Neural cell (in vitro differentiated cells): ENCODE data around the gene RAD51B. TPM values are rescaled to one million over a fixed set of nuclear protein-coding genes. Genes with fewer than 3 reads are reported as not detected.

Source experiments
- H2AFZ ChIP-seq: fragments of 200-600, 300-800 bp; sonication (generic), shearing (Covaris generic); 2 replicates; pipeline ENCODE4 v1.6.0; 2014; ENCODE audit warnings: low read depth, mild to moderate bottlenecking, antibody characterized with exemption, low read length, moderate library complexity
- H3F3A ChIP-seq: fragments of 200-600 bp; shearing (Covaris generic); 2 replicates; pipeline ENCODE4 v1.6.1; 2016; ENCODE audit warnings: mild to moderate bottlenecking, moderate library complexity, mixed read lengths, antibody characterized with exemption, low read length; ENCODE audit not compliant: insufficient read depth, poor library complexity, severe bottlenecking
- H3K27ac ChIP-seq: fragments of 200-600, 300-800 bp; sonication (generic), shearing (Covaris generic); 2 replicates; pipeline ENCODE4 v1.5.1; 2014; ENCODE audit warnings: mild to moderate bottlenecking, low read length, moderate library complexity
- H3K27me3 ChIP-seq: fragments of 300-800, 200-600 bp; sonication (generic), shearing (Covaris generic); 2 replicates; pipeline ENCODE4 v1.6.0; 2014; ENCODE audit warnings: mild to moderate bottlenecking, low read depth, low read length, moderate library complexity; ENCODE audit not compliant: insufficient read depth
- H3K36me3 ChIP-seq: fragments of 300-800, 200-600 bp; sonication (generic), shearing (Covaris generic); 2 replicates; pipeline ENCODE4 v1.5.1; 2014; ENCODE audit warnings: mild to moderate bottlenecking, antibody characterized with exemption, low read length, moderate library complexity; ENCODE audit not compliant: insufficient read depth
- H3K4me2 ChIP-seq: fragments of 300-800, 200-600 bp; sonication (generic), shearing (Covaris generic); 2 replicates; pipeline ENCODE4 v1.6.0; 2014; ENCODE audit warnings: mild to moderate bottlenecking, low read length
- H3K4me3 ChIP-seq: fragments of 300-800, 200-600 bp; sonication (generic), shearing (Covaris generic); 2 replicates; pipeline ENCODE4 v1.5.1; 2014; ENCODE audit warnings: mild to moderate bottlenecking, low read length, moderate library complexity
- H3K79me2 ChIP-seq: fragments of 200-600 bp; shearing (Covaris generic); replicated peaks from 2 replicates; pipeline ENCODE4 v1.6.0; 2014; ENCODE audit warnings: mild to moderate bottlenecking, low read length, moderate library complexity; ENCODE audit not compliant: insufficient read depth
- H3K9ac ChIP-seq: fragments of 300-800, 200-600 bp; sonication (generic), shearing (Covaris generic); 2 replicates; pipeline ENCODE4 v1.6.1; 2016; ENCODE audit warnings: mild to moderate bottlenecking, low read length, mixed read lengths
- H3K9me2 ChIP-seq: fragments of 200-600 bp; shearing (Covaris generic); 2 replicates; pipeline ENCODE4 v1.6.1; 2016; ENCODE audit warnings: mild to moderate bottlenecking, low read length, mixed read lengths; ENCODE audit not compliant: insufficient read depth
- H3K9me3 ChIP-seq: fragments of 200-600, 300-800 bp; sonication (generic), shearing (Covaris generic); 2 replicates; pipeline ENCODE4 v1.6.1; 2016; ENCODE audit warnings: mild to moderate bottlenecking, mixed run types, low read length, moderate library complexity, mixed read lengths
- H4K20me1 ChIP-seq: fragments of 200-600 bp; shearing (Covaris generic); 2 replicates; pipeline ENCODE4 v1.6.1; 2016; ENCODE audit warnings: mild to moderate bottlenecking, mixed run types; ENCODE audit not compliant: insufficient read depth
- EP300 ChIP-seq: fragments of 450-650 bp; conservative IDR thresholded peaks from 2 replicates; pipeline ENCODE4 v1.6.1; 2014; ENCODE audit warnings: antibody characterized with exemption, mild to moderate bottlenecking, moderate library complexity; ENCODE audit not compliant: poor library complexity, severe bottlenecking
- EZH2 ChIP-seq: fragments of 200-600, 300-800 bp; shearing (Covaris generic), sonication (generic); IDR thresholded peaks from 2 replicates; pipeline ENCODE4 v1.6.1; 2014; ENCODE audit warnings: antibody characterized with exemption, low read length, borderline replicate concordance, mild to moderate bottlenecking; ENCODE audit not compliant: insufficient read depth, poor library complexity, severe bottlenecking
- MXI1 ChIP-seq: fragments of 450-650 bp; conservative IDR thresholded peaks from 2 replicates; pipeline ENCODE4 v1.6.1; 2014; ENCODE audit warnings: antibody characterized with exemption, mild to moderate bottlenecking; ENCODE audit not compliant: poor library complexity, severe bottlenecking
- POLR2AphosphoS5 ChIP-seq: IDR thresholded peaks from 2 replicates; pipeline ENCODE4 v1.6.1; 2012
- RAD21 ChIP-seq: fragments of 450-650 bp; conservative IDR thresholded peaks from 2 replicates; pipeline ENCODE4 v1.6.1; 2014; ENCODE audit warnings: antibody characterized with exemption, mild to moderate bottlenecking, moderate library complexity
- SMC3 ChIP-seq: fragments of 450-650 bp; conservative IDR thresholded peaks from 2 replicates; pipeline ENCODE4 v1.6.1; 2014; ENCODE audit warnings: antibody characterized with exemption, mild to moderate bottlenecking, moderate library complexity; ENCODE audit not compliant: poor library complexity
- TAF1 ChIP-seq: IDR thresholded peaks from 2 replicates; pipeline ENCODE4 v1.6.1; 2012; ENCODE audit warnings: low read depth
- polyA plus RNA-seq: library from polyadenylated mRNA; depleted of rRNA; stranded (reverse); fragments of >200 nt; gene quantifications from 2 replicates; pipeline ENCODE4 v1.2.3, GENCODE V29; 2014
- TF ChIP-seq, protein P1 (sequence below): fragments of 450-650 bp; IDR thresholded peaks from 2 replicates; pipeline ENCODE4 v1.5.1; 2014; ENCODE audit warnings: antibody characterized with exemption, mild to moderate bottlenecking, moderate library complexity; ENCODE audit not compliant: poor library complexity, severe bottlenecking
- TF ChIP-seq, protein P2 (sequence below): IDR thresholded peaks from 2 replicates; pipeline ENCODE4 v1.6.1; 2012; ENCODE audit warnings: borderline replicate concordance

RAD51B gene
- polyA plus RNA-seq, 1 donor from 2014 or later, result 3.1 TPM

DNA sequence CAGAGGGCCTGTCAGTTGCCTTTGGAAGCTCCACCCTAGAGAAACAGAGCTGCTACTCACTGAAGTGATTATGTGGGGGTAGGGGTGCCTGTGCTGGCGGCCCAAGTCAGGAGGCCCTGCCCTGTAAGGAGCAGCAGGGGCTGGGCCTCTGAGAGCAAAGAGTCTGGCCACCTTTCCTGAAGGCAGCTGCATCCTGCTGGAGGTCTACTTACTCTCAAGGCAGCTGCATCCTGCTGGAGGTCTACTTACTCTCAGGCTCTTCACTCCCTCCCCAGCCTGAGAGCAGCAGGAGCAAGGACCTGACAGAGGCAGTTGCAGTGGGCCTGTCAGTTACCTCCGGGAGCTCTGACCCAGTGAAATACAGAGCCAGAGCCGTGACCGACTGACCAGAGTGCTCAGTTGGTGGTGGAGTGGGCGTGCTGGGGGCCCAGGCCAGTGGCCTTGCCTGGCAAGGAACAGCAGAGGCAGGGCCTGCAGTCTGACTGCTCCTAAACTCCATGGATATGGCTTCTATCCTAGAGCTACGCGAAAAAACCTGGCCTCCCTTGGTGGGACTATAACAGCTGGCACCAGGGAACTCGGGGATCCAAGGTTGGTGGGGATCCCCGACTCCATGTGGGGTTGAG is 32.3 kb downstream of the RAD51B start:
- H3K36me3 ChIP-seq, result no peaks in the 10 kb centered on the region
- no peaks in the 10 kb centered on the region for H3F3A ChIP-seq
- H3K4me3 ChIP-seq, result no peak overlapping the region
- TF ChIP-seq, protein P1, sequence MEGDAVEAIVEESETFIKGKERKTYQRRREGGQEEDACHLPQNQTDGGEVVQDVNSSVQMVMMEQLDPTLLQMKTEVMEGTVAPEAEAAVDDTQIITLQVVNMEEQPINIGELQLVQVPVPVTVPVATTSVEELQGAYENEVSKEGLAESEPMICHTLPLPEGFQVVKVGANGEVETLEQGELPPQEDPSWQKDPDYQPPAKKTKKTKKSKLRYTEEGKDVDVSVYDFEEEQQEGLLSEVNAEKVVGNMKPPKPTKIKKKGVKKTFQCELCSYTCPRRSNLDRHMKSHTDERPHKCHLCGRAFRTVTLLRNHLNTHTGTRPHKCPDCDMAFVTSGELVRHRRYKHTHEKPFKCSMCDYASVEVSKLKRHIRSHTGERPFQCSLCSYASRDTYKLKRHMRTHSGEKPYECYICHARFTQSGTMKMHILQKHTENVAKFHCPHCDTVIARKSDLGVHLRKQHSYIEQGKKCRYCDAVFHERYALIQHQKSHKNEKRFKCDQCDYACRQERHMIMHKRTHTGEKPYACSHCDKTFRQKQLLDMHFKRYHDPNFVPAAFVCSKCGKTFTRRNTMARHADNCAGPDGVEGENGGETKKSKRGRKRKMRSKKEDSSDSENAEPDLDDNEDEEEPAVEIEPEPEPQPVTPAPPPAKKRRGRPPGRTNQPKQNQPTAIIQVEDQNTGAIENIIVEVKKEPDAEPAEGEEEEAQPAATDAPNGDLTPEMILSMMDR, result no peak
- no peak for TF ChIP-seq MXI1
- TF ChIP-seq EZH2, result no peak
- H3K4me2 ChIP-seq, result no peak overlapping the region
- H3K9me3 ChIP-seq, result no peaks in the 10 kb centered on the region
- H4K20me1 ChIP-seq, result no peaks in the 10 kb centered on the region
- H3K79me2 ChIP-seq, result no peaks in the 10 kb centered on the region
- no peaks in the 10 kb centered on the region for H3K27me3 ChIP-seq
- no peaks in the 10 kb centered on the region for H3K9me2 ChIP-seq
- no peak overlapping the region for H3K9ac ChIP-seq
- H3K27ac ChIP-seq, result no peak overlapping the region
- no peak overlapping the region for H2AFZ ChIP-seq

DNA sequence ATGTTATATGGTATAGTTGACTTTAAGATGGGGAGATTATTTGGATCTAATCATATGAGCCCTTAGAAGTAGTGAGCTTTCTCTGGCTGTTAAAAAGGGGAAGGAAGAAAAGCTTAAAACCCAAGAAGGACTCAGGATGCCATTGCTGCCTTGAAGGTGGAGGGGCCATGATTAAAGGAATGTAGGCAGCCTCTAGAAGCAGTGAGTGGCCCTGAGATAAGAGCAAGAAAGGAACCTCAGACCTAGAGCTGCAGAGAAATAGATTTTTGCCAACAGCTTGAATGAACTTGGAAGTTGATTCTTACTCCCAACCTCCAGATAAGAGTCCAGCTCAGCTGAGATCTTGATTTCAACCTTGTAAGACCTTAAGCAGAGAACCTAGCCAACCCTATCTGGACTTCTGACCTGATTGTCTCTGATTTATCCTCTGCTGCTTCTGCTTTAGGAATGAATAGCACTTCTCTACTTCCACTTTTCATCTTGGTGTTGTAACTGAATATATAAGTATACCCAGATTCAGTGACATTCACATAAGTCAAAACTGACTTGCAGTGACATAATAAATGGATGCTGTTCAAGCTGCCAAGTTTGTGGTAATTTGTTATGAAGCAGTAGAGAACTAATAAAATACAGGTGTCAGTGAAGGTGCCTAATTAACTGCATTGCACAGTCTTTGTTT is 33.5 kb downstream of the RAD51B start:
- Histone ChIP-seq H3K27ac (no peak overlapping the region), H3F3A (no peaks in the 10 kb centered on the region), H3K4me2 (no peak overlapping the region), H3K79me2 (no peaks in the 10 kb centered on the region), H3K4me3 (no peak overlapping the region), H4K20me1 (no peaks in the 10 kb centered on the region), H3K36me3 (no peaks in the 10 kb centered on the region), H3K9ac (no peak overlapping the region), H3K9me3 (no peaks in the 10 kb centered on the region), H3K9me2 (no peaks in the 10 kb centered on the region), H3K27me3 (no peaks in the 10 kb centered on the region), H2AFZ (no peak overlapping the region)
- TF ChIP-seq EZH2, result no peak
- TF ChIP-seq, protein P2, sequence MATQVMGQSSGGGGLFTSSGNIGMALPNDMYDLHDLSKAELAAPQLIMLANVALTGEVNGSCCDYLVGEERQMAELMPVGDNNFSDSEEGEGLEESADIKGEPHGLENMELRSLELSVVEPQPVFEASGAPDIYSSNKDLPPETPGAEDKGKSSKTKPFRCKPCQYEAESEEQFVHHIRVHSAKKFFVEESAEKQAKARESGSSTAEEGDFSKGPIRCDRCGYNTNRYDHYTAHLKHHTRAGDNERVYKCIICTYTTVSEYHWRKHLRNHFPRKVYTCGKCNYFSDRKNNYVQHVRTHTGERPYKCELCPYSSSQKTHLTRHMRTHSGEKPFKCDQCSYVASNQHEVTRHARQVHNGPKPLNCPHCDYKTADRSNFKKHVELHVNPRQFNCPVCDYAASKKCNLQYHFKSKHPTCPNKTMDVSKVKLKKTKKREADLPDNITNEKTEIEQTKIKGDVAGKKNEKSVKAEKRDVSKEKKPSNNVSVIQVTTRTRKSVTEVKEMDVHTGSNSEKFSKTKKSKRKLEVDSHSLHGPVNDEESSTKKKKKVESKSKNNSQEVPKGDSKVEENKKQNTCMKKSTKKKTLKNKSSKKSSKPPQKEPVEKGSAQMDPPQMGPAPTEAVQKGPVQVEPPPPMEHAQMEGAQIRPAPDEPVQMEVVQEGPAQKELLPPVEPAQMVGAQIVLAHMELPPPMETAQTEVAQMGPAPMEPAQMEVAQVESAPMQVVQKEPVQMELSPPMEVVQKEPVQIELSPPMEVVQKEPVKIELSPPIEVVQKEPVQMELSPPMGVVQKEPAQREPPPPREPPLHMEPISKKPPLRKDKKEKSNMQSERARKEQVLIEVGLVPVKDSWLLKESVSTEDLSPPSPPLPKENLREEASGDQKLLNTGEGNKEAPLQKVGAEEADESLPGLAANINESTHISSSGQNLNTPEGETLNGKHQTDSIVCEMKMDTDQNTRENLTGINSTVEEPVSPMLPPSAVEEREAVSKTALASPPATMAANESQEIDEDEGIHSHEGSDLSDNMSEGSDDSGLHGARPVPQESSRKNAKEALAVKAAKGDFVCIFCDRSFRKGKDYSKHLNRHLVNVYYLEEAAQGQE, result no peak
- no peak for TF ChIP-seq MXI1
- no peak for TF ChIP-seq RAD21
- no peak for TF ChIP-seq POLR2AphosphoS5
- no peak for TF ChIP-seq TAF1
- TF ChIP-seq EP300, result no peak
- TF ChIP-seq, protein P1, result no peak
- TF ChIP-seq SMC3, result no peak
